Astrocyte of the cerebellum (primary cell): ENCODE results near the gene NHLH1.

Experiments used
- DNase-seq: peaks from one replicate; pipeline ENCODE4 v3.0.0-alpha.2; 2011; ENCODE audit warnings: low read depth
- H3K4me3 ChIP-seq: 2 replicates; pipeline ENCODE4 v1.5.1; 2011; ENCODE audit warnings: mild to moderate bottlenecking, low read depth, low read length, moderate library complexity
- CTCF ChIP-seq: IDR thresholded peaks from 2 replicates; pipeline ENCODE4 v1.5.1; 2012; ENCODE audit warnings: low read length, low read depth, moderate library complexity, mild to moderate bottlenecking; ENCODE audit errors: missing control alignments
- in situ Hi-C: cut with HindIII; loops from 2 replicates; pipeline ENCODE4 v1.10.0; 2017; ENCODE audit warnings: low sequenced_read_pairs

NHLH1 gene

GRCh38 chr1:160332516-160332915 lies 34.4 kb upstream of the NHLH1 start:
- H3K4me3 ChIP-seq = no peak overlapping the region
- TF ChIP-seq CTCF = no peak
- no peak for DNase-seq
- in situ Hi-C loops = no loop called here

- in situ Hi-C loops = no loop called here
- no peak for DNase-seq
- TF ChIP-seq CTCF = no peak
- H3K4me3 ChIP-seq = no peak overlapping the region
These were observed 28.3 kb upstream of the NHLH1 start for GRCh38 chr1:160338580-160338979.

- no peak for TF ChIP-seq CTCF
- H3K4me3 ChIP-seq = no peak overlapping the region
- DNase-seq = no peak
- in situ Hi-C loops = no loop called here
These were observed 26.7 kb upstream of the NHLH1 start for GRCh38 chr1:160340146-160340545.

GRCh38 chr1:160340866-160341265 lies 26.0 kb upstream of the NHLH1 start:
- TF ChIP-seq CTCF = no peak
- H3K4me3 ChIP-seq = peak overlapping the region; percentile 7
- DNase-seq = no peak
- in situ Hi-C loops = no loop called here

GRCh38 chr1:160342526-160342925 lies 24.3 kb upstream of the NHLH1 start:
- no peak for DNase-seq
- in situ Hi-C loops = no loop called here
- peak overlapping the region; percentile 74 for H3K4me3 ChIP-seq
- no peak for TF ChIP-seq CTCF

- peak within 1 kb of the TSS; percentile 74 for H3K4me3 ChIP-seq
- no peak for TF ChIP-seq CTCF
- in situ Hi-C loops = no loop called here
- DNase-seq = peak; percentile 94
These were observed 23.7 kb upstream of the NHLH1 start, which contains the start of the genes COPA and NCSTN for GRCh38 chr1:160342953-160343869. COPA (minus strand) TSS chr1:160343250; CDS start chr1:160343170, 80 bp downstream. NCSTN (plus strand) TSS chr1:160343383; CDS start chr1:160343397, 14 bp downstream.
